NT2/D1 (cell line): ENCODE measurements around the gene MICAL2.

ENCODE experiments used
- DNase-seq: peaks from one replicate; pipeline ENCODE4 v3.0.0-alpha.2; 2011; ENCODE audit warnings: low read depth, low spot score
- H3K27me3 ChIP-seq: 2 replicates; pipeline ENCODE4 v1.6.0; 2011; ENCODE audit warnings: mild to moderate bottlenecking; ENCODE audit not compliant: insufficient read length, insufficient read depth
- H3K36me3 ChIP-seq: 2 replicates; pipeline ENCODE4 v1.6.1; 2011; ENCODE audit warnings: mild to moderate bottlenecking, low read length, mixed read lengths; ENCODE audit not compliant: insufficient read depth, insufficient read length
- H3K4me1 ChIP-seq: 2 replicates; pipeline ENCODE4 v1.5.1; 2011; ENCODE audit not compliant: insufficient read depth, insufficient read length
- H3K4me3 ChIP-seq: 2 replicates; pipeline ENCODE4 v1.5.1; 2011; ENCODE audit warnings: low read depth; ENCODE audit not compliant: insufficient read length
- H3K9ac ChIP-seq: 2 replicates; pipeline ENCODE4 v1.6.0; 2011; ENCODE audit warnings: low read depth; ENCODE audit not compliant: insufficient read length
- H3K9me3 ChIP-seq: 2 replicates; pipeline ENCODE4 v1.5.1; 2011; ENCODE audit warnings: mild to moderate bottlenecking, low read length; ENCODE audit not compliant: insufficient read depth
- SUZ12 ChIP-seq: IDR thresholded peaks from 2 replicates; pipeline ENCODE4 v1.6.1; 2011; ENCODE audit not compliant: insufficient read length, insufficient read depth; ENCODE audit errors: extremely low read depth
- YY1 ChIP-seq: IDR thresholded peaks from 2 replicates; pipeline ENCODE4 v1.6.1; 2011; ENCODE audit not compliant: insufficient read length, insufficient read depth
- ZNF274 ChIP-seq: IDR thresholded peaks from 2 replicates; pipeline ENCODE4 v1.6.1; 2011; ENCODE audit warnings: mild to moderate bottlenecking, low read depth, low read length

The MICAL2 gene

GRCh38 chr11:12207384-12208150 is 97.2 kb downstream of the MICAL2 start:
- no peak overlapping the region for H3K9ac ChIP-seq
- peaks cover 26% of the 10 kb centered on the region for H3K36me3 ChIP-seq
- no peak for DNase-seq

GRCh38 chr11:12209096-12209495 is 98.7 kb downstream of the MICAL2 start:
- DNase-seq: no peak
- Histone ChIP-seq H3K27me3 (no peaks in the 10 kb centered on the region), H3K4me1 (no peaks in the 10 kb centered on the region), H3K9me3 (no peaks in the 10 kb centered on the region), H3K4me3 (no peak overlapping the region), H3K9ac (no peak overlapping the region), H3K36me3 (peaks cover 23% of the 10 kb centered on the region)
- TF ChIP-seq YY1: no peak
- no peak for TF ChIP-seq ZNF274
- no peak for TF ChIP-seq SUZ12

More at GRCh38 chr11:12207384-12208150, 97.2 kb downstream of the MICAL2 start:
- H3K9me3 ChIP-seq: no peaks in the 10 kb centered on the region
- no peaks in the 10 kb centered on the region for H3K4me1 ChIP-seq
- H3K4me3 ChIP-seq: no peak overlapping the region
- no peaks in the 10 kb centered on the region for H3K27me3 ChIP-seq
- no peak for TF ChIP-seq ZNF274
- no peak for TF ChIP-seq YY1
- TF ChIP-seq SUZ12: no peak

- no peak for TF ChIP-seq YY1
- no peak for TF ChIP-seq ZNF274
- no peak for TF ChIP-seq SUZ12
Measured at GRCh38 chr11:12210200-12210599, 99.8 kb downstream of the MICAL2 start.

GRCh38 chr11:12211331-12212065 is 101.1 kb downstream of the MICAL2 start:
- Histone ChIP-seq H3K9me3 (no peaks in the 10 kb centered on the region), H3K9ac (no peak overlapping the region), H3K27me3 (no peaks in the 10 kb centered on the region), H3K4me3 (no peak overlapping the region), H3K4me1 (no peaks in the 10 kb centered on the region), H3K36me3 (peaks cover 23% of the 10 kb centered on the region)
- no peak for DNase-seq
- no peak for TF ChIP-seq SUZ12
- no peak for TF ChIP-seq YY1
- no peak for TF ChIP-seq ZNF274

More at GRCh38 chr11:12210200-12210599, 99.8 kb downstream of the MICAL2 start:
- Histone ChIP-seq H3K9me3 (no peaks in the 10 kb centered on the region), H3K27me3 (no peaks in the 10 kb centered on the region), H3K4me3 (no peak overlapping the region), H3K36me3 (peaks cover 16% of the 10 kb centered on the region), H3K9ac (no peak overlapping the region), H3K4me1 (no peaks in the 10 kb centered on the region)
- DNase-seq: no peak

- Histone ChIP-seq H3K9me3 (no peaks in the 10 kb centered on the region), H3K36me3 (peaks cover 31% of the 10 kb centered on the region), H3K4me3 (no peak overlapping the region), H3K4me1 (no peaks in the 10 kb centered on the region), H3K9ac (no peak overlapping the region), H3K27me3 (no peaks in the 10 kb centered on the region)
- no peak for TF ChIP-seq ZNF274
- no peak for TF ChIP-seq SUZ12
- TF ChIP-seq YY1: no peak
- DNase-seq: no peak
Measured at GRCh38 chr11:12212174-12212820, 101.9 kb downstream of the MICAL2 start.

GRCh38 chr11:12212821-12213185 is 102.4 kb downstream of the MICAL2 start:
- Histone ChIP-seq H3K27me3 (no peaks in the 10 kb centered on the region), H3K36me3 (peaks cover 33% of the 10 kb centered on the region), H3K4me1 (no peaks in the 10 kb centered on the region), H3K9me3 (no peaks in the 10 kb centered on the region), H3K9ac (no peak overlapping the region), H3K4me3 (no peak overlapping the region)
- no peak for TF ChIP-seq YY1
- TF ChIP-seq SUZ12: no peak
- TF ChIP-seq ZNF274: no peak
- no peak for DNase-seq

GRCh38 chr11:12213883-12214282 is 103.5 kb downstream of the MICAL2 start:
- TF ChIP-seq SUZ12 (no peak), YY1 (no peak), ZNF274 (no peak)
- H3K9ac ChIP-seq: no peak overlapping the region
- peak; percentile 9 for DNase-seq
- no peak overlapping the region for H3K4me3 ChIP-seq
- no peaks in the 10 kb centered on the region for H3K27me3 ChIP-seq
- H3K4me1 ChIP-seq: no peaks in the 10 kb centered on the region
- H3K36me3 ChIP-seq: peaks cover 33% of the 10 kb centered on the region
- no peaks in the 10 kb centered on the region for H3K9me3 ChIP-seq
